ENCODE results near the gene MAP7.

DNA sequence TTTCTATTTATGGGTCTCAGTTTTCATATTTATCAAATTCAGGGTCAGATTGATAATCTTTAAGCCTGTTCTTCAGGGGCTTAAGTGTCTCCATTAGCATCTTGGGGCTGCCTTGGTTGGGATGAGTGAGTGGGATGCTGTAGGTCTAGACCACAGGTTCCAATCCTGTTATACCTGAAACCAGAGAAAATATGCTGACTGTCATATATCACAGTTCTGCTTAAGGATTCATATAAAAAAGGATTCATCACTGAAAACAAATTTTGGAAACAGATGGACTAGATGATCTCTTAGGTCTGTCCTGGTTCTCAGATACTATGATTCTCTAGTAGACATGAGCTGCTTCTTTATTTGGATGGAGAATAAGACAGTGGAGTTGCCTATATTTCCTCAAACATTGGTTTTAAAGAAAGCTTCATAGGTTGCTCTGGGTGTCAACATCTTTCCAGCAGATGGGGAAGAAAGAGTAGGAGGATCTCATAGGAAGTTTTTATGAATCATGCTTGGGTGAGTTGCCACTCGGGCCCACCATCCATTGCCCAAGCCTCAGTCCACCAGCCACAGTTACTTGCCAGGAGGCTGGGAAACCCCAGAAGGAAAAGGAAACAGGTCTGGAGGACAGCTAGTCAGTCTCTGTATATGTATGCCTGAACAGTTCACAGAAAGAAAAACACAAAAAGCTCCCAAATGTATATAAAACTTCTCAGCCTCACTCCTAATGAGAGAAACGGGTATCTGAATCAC, 42.9 kb upstream of the MAP7 start:
- TF ChIP-seq POLR2A (IDR thresholded peaks at IDR 0.05; ENCODE audit: low read depth, low read length) (no peak), TAF1 (IDR thresholded peaks at IDR 0.05; ENCODE audit: low read depth, low read length) (no peak), POU2F2 (IDR thresholded peaks at IDR 0.05; ENCODE audit: low read depth, low read length) (no peak)

Measured in GM12891 (cell line).